RWPE1 (cell line): Measurements from ENCODE around the gene KRR1.
"Not testable (repeated sequence)": the region's sequence is repeated elsewhere in the genome, so short reads cannot be mapped to it uniquely, and the experiment has no call there.

Experiments
- CTCF ChIA-PET: fragments of 350-600 bp; sonication (Branson Sonifier 250); formaldehyde crosslinking; extraction: SDS; loops from one replicate; lab custom pipeline; 2021; lab: Yijun Ruan, JAX
- POLR2A ChIA-PET: fragments of 400-600 bp; formaldehyde crosslinking; extraction: SDS; loops from one replicate; lab custom pipeline; 2020; ENCODE audit warnings: antibody characterized with exemption; ENCODE audit not compliant: low non-redundant PET; lab: Yijun Ruan, JAX
- DNase-seq: peaks from one replicate; pipeline ENCODE4 v3.0.0; 2012; ENCODE audit warnings: low spot score
- H3K27ac ChIP-seq: fragments of 450-650 bp; 2 replicates; pipeline ENCODE4 v1.5.1; 2017
- TF ChIP-seq, protein P1 (sequence below): fragments of 450-650 bp; conservative IDR thresholded peaks from 2 replicates; pipeline ENCODE4 v1.5.1; 2017; ENCODE audit warnings: low read depth, mild to moderate bottlenecking

The KRR1 gene

DNA sequence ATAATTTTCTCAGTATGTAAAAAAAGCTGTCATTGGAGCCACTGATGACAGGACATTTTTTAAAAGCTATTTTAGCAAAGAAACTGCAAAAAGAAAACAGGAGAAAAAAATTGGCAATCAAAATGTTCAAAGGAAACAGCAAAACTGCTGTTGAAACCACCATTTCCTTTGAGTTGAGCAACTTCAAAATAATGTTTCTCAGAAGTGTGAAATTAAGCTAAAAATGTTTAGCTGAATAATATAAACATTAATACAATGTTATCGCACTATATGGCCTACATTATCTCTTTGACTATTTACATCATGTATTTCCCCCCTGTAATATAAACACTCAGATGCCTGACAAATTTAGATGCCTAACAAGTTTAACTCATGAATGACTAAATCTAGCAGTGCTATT lies 54.2 kb downstream of the KRR1 start:
- ChIA-PET CTCF (interaction anchor here (0.6 to 1.2 kb wide), 2 partner anchors 11 to 68 kb away, joined by 3 read pairs; no protein-coding TSS in a partner anchor), POLR2A (no interaction called here)
- no peak overlapping the region for H3K27ac ChIP-seq
- no peak for DNase-seq
- TF ChIP-seq, protein P1, sequence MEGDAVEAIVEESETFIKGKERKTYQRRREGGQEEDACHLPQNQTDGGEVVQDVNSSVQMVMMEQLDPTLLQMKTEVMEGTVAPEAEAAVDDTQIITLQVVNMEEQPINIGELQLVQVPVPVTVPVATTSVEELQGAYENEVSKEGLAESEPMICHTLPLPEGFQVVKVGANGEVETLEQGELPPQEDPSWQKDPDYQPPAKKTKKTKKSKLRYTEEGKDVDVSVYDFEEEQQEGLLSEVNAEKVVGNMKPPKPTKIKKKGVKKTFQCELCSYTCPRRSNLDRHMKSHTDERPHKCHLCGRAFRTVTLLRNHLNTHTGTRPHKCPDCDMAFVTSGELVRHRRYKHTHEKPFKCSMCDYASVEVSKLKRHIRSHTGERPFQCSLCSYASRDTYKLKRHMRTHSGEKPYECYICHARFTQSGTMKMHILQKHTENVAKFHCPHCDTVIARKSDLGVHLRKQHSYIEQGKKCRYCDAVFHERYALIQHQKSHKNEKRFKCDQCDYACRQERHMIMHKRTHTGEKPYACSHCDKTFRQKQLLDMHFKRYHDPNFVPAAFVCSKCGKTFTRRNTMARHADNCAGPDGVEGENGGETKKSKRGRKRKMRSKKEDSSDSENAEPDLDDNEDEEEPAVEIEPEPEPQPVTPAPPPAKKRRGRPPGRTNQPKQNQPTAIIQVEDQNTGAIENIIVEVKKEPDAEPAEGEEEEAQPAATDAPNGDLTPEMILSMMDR = no peak

DNA sequence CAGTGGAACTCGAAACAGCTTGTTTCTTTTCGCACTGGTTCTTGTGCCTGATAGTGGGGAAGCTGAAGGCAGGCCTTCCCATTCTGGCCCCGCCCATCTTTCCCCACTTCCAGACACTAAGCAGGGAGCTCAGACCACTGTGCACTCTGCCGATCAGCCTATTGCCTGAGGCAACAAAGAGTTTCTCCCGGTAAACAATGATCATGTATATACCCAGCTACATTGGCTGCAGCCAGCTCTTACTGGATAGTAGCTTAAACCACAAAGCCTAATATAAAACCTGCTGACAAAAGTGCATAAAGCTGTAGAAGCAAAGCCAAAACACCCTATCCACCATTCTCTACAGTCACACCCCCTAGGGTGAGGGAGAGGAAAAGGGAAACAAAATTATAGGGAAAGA lies 55.6 kb downstream of the KRR1 start:
- no peak overlapping the region for H3K27ac ChIP-seq
- POLR2A ChIA-PET = interaction anchor here (0.6 kb wide), 1 partner anchor 55 kb away, joined by 3 read pairs; no protein-coding TSS in a partner anchor
- no peak for DNase-seq
- TF ChIP-seq, protein P1 = no peak
- CTCF ChIA-PET = no interaction called here

DNA sequence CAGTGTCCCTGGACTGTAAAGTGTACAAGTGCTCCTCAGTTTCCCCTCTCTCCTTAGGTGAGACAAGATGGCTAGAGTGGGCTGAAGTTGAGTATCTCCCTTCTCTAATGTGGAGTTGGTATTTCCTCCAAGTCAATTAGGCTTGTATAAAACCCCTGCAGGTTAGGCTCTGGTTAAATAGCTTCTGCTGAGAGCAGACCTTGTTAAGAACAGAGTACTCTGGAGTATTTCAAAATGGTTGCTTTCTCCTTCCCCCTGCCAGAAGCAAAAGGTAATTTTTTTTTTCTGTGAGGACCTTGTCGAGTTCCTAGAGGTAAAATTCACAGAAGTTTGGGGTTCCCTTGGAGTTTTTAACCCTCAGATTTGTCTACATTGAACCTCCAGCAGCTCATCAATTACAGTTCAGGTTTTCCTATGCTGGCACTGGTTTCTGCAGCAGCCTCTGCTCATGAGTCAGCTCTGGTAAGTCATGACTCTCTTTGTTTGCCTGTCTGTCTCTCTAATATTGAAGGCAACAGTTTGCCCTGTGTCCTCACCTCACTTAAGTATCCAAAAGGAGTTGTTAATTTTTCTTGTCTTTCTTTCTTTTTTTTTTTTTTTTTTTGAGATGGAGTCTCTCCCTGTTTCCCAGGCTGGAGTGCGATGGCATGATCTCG lies 58.6 kb downstream of the KRR1 start:
- ChIA-PET POLR2A (no interaction called here), CTCF (interaction anchor here (0.8 kb wide), 1 partner anchor 421 kb away, joined by 3 read pairs; no protein-coding TSS in a partner anchor)
- TF ChIP-seq, protein P1 = no peak
- no peak overlapping the region for H3K27ac ChIP-seq
- no peak for DNase-seq

DNA sequence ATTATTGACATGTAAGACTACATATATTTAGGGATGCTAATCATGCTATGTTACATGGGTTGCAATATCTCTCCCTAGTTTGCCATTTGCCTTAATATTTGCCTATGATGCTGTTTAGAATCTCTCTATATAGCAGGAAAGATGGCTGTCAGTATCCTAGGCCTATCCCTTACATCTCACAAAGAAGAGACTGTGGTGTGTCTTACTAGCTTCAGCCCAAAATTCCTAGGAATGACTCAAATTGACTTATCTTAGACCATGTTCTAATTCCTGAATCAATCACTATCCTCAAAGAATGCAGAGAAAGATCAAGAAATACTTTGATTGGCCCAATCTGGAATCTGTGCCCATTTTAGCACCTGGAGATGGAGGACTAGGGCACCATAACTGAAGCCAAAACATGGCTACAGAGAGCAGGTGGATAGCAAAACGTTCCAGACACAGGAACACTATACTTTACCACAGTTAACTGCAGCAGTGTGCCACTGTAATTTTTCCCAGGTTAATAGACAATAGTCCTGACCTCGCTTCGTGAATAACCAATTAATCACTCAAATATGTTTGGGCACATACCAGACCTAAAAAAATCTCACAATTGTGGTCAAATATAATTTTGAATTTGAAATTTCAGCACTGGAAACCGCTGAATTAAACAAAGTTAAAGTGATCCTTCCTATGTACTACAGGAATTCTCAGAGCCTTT lies 63.6 kb downstream of the KRR1 start:
- no peak overlapping the region for H3K27ac ChIP-seq
- POLR2A ChIA-PET = no interaction called here
- peak; percentile 2 for DNase-seq
- TF ChIP-seq, protein P1 = no peak
- CTCF ChIA-PET = no interaction called here

DNA sequence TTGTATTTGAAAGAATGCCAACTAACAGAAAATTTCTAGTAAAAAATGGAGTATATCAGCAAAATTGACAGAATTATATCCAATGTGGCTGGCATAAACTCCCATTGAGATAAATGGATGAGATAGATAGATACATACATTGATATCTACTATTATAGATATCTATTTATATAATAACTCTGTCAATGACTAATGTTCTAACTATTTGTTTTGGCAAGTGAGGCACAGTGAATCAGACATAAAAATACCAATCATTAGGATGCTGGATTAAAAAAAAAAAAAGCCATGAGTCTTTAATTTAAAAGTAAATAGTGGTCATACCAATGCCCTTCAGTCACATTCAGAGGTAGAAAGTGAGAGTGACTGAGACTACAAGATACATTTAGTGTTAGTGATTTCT lies 64.6 kb downstream of the KRR1 start:
- no peak overlapping the region for H3K27ac ChIP-seq
- CTCF ChIA-PET = interaction anchor here (0.6 to 1.0 kb wide), 2 partner anchors 10 to 373 kb away, joined by 3 to 6 read pairs; no protein-coding TSS in a partner anchor
- POLR2A ChIA-PET = no interaction called here
- TF ChIP-seq, protein P1 = no peak
- peak; percentile 73 for DNase-seq

DNA sequence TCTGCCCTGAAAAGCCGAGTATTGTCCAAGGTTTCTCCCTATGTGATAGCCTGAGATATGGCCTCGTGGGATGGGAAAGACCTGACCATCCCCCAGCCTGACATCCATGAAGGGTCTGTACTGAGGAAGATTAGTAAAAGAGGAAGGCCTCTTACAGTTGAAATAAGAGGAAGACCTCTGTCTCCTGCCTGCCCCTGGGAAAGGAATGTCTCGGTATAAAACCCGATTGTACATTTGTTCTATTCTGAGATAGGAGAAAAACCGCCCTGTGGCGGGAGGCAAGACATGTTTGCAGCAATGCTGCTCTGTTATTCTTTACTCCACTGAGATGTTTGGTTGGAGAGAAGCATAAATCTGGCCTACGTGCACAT lies 66.3 kb downstream of the KRR1 start:
- H3K27ac ChIP-seq, DNase-seq, CTCF ChIA-PET: not testable (repeated sequence)
- POLR2A ChIA-PET = interaction anchor here (0.6 kb wide), 1 partner anchor 10 kb away, joined by 3 read pairs; no protein-coding TSS in a partner anchor
